WTC11 (cell line): ENCODE measurements around the gene CLN6. TPM values are rescaled to one million over a fixed set of nuclear protein-coding genes. Genes with fewer than 3 reads are reported as not detected.

ENCODE experiments used
- ELF4 ChIP-seq: sonication (generic); formaldehyde crosslinking; IDR thresholded peaks from 2 replicates; pipeline ENCODE4 v1.8.1; 2022; ENCODE audit warnings: low read depth, mild to moderate bottlenecking, moderate library complexity, missing genetic modification reagents
- FOXP1 ChIP-seq: sonication (generic); formaldehyde crosslinking; IDR thresholded peaks from 2 replicates; pipeline ENCODE4 v1.8.0; 2022; ENCODE audit warnings: missing genetic modification reagents, mild to moderate bottlenecking, moderate library complexity, borderline replicate concordance
- HMGA2 ChIP-seq: fragments of 250-450 bp; sonication (Bioruptor Pico); IDR thresholded peaks from 2 replicates; pipeline ENCODE4 v1.4.0; 2021; ENCODE audit warnings: mild to moderate bottlenecking, moderate library complexity
- JUN ChIP-seq: sonication (generic); formaldehyde crosslinking; IDR thresholded peaks from 2 replicates; pipeline ENCODE4 v1.8.0; 2023; ENCODE audit warnings: mild to moderate bottlenecking, missing genetic modification reagents
- KAT7 ChIP-seq: sonication (generic); formaldehyde crosslinking; IDR thresholded peaks from 2 replicates; pipeline ENCODE4 v1.8.1; 2023; ENCODE audit warnings: missing genetic modification reagents, mild to moderate bottlenecking, borderline replicate concordance
- MYBL2 ChIP-seq: sonication (generic); formaldehyde crosslinking; IDR thresholded peaks from 2 replicates; pipeline ENCODE4 v1.8.1; 2023; ENCODE audit warnings: mild to moderate bottlenecking, moderate library complexity, missing genetic modification reagents
- NFE2L1 ChIP-seq: sonication (generic); formaldehyde crosslinking; IDR thresholded peaks from 2 replicates; pipeline ENCODE4 v1.8.1; 2023; ENCODE audit warnings: missing genetic modification reagents
- SMAD3 ChIP-seq: sonication (generic); formaldehyde crosslinking; IDR thresholded peaks from 2 replicates; pipeline ENCODE4 v1.8.0; 2022; ENCODE audit warnings: missing genetic modification reagents, mild to moderate bottlenecking, borderline replicate concordance
- SMAD4 ChIP-seq: sonication (generic); formaldehyde crosslinking; IDR thresholded peaks from 2 replicates; pipeline ENCODE4 v1.8.0; 2022; ENCODE audit warnings: mild to moderate bottlenecking, missing genetic modification reagents
- SP1 ChIP-seq: sonication (generic); formaldehyde crosslinking; conservative IDR thresholded peaks from 2 replicates; pipeline ENCODE4 v1.8.1; 2022; ENCODE audit warnings: missing genetic modification reagents
- ZBTB21 ChIP-seq: sonication (generic); formaldehyde crosslinking; IDR thresholded peaks from 2 replicates; pipeline ENCODE4 v1.8.1; 2023; ENCODE audit warnings: mild to moderate bottlenecking, missing genetic modification reagents, borderline replicate concordance
- ZNF232 ChIP-seq: sonication (generic); formaldehyde crosslinking; IDR thresholded peaks from 2 replicates; pipeline ENCODE4 v1.8.0; 2022; ENCODE audit warnings: mild to moderate bottlenecking, missing genetic modification reagents
- ZNF263 ChIP-seq: sonication (generic); formaldehyde crosslinking; IDR thresholded peaks from 2 replicates; pipeline ENCODE4 v1.8.1; 2022; ENCODE audit warnings: low read depth, mild to moderate bottlenecking, moderate library complexity, missing genetic modification reagents
- total RNA-seq: library from RNA; stranded (reverse); gene quantifications from 3 replicates; pipeline ENCODE4 v1.2.3, GENCODE V29; 2021
- TF ChIP-seq, protein P1 (sequence below): sonication (generic); formaldehyde crosslinking; IDR thresholded peaks from 2 replicates; pipeline ENCODE4 v1.8.0; 2022; ENCODE audit warnings: missing genetic modification reagents
- TF ChIP-seq, protein P2 (sequence below): sonication (generic); formaldehyde crosslinking; IDR thresholded peaks from 2 replicates; pipeline ENCODE4 v1.8.0; 2022; ENCODE audit warnings: mild to moderate bottlenecking, missing genetic modification reagents
- TF ChIP-seq, protein P3 (sequence below): sonication (generic); formaldehyde crosslinking; IDR thresholded peaks from 2 replicates; pipeline ENCODE4 v1.8.0; 2022; ENCODE audit warnings: mild to moderate bottlenecking, missing genetic modification reagents
- TF ChIP-seq, protein P4 (sequence below): fragments of 250-450 bp; sonication (Bioruptor Pico); IDR thresholded peaks from 2 replicates; pipeline ENCODE4 v1.8.0; 2021; ENCODE audit warnings: mild to moderate bottlenecking
- TF ChIP-seq, protein P5 (sequence below): fragments of 250-450 bp; sonication (Bioruptor Pico); IDR thresholded peaks from 2 replicates; pipeline ENCODE4 v1.9.0; 2021; ENCODE audit warnings: mild to moderate bottlenecking, borderline replicate concordance
- TF ChIP-seq, protein P6 (sequence below): fragments of 250-450 bp; sonication (Bioruptor Pico); IDR thresholded peaks from 2 replicates; pipeline ENCODE4 v1.9.0; 2021; ENCODE audit warnings: mild to moderate bottlenecking
- TF ChIP-seq, protein P7 (sequence below): fragments of 250-450 bp; sonication (Bioruptor Pico); IDR thresholded peaks from 2 replicates; pipeline ENCODE4 v2.1.2; 2022; ENCODE audit warnings: mild to moderate bottlenecking, moderate library complexity

Gene CLN6
- total RNA-seq, 1 experiment from 2014 or later, result 50.2 TPM

DNA sequence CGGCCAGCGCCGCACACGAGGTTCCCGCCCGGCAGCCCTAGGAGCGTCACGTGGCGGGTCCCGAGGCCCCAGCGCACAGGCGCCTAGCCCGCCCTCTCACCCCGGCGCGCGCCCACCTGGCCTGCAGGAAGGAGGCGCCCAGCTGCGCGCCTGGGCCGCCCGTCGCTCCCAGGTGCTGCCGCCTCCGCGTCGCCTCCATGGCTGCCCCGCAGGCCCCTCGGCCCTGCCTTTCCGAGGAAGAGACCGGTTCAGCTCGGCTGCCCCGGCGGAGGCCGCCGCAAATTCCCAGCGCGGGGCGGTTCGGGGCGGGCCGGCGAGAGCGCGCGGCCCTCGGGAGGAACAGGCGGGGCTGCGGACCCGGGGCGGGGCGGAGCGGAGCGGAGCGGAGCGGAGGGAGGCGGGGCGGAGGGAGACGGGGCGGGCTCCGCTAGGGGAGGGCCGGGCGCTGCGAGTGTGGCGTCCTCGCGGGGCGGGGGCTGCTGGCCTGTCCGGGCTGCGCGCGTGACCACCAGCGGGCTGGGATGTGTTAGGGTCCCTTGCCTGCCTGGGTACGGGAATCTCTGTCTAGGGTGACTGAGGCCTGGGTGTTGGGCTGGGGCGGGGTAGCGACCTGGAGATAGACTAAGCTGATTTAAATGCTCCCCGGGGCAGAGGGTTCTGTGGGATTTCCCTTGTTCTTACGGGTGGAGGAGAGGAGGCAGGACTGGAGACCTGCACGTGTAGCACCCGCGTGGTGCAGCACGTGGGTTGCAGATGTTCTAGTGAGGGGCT is at the start of gene CLN6 (continued):
- TF ChIP-seq, protein P1, sequence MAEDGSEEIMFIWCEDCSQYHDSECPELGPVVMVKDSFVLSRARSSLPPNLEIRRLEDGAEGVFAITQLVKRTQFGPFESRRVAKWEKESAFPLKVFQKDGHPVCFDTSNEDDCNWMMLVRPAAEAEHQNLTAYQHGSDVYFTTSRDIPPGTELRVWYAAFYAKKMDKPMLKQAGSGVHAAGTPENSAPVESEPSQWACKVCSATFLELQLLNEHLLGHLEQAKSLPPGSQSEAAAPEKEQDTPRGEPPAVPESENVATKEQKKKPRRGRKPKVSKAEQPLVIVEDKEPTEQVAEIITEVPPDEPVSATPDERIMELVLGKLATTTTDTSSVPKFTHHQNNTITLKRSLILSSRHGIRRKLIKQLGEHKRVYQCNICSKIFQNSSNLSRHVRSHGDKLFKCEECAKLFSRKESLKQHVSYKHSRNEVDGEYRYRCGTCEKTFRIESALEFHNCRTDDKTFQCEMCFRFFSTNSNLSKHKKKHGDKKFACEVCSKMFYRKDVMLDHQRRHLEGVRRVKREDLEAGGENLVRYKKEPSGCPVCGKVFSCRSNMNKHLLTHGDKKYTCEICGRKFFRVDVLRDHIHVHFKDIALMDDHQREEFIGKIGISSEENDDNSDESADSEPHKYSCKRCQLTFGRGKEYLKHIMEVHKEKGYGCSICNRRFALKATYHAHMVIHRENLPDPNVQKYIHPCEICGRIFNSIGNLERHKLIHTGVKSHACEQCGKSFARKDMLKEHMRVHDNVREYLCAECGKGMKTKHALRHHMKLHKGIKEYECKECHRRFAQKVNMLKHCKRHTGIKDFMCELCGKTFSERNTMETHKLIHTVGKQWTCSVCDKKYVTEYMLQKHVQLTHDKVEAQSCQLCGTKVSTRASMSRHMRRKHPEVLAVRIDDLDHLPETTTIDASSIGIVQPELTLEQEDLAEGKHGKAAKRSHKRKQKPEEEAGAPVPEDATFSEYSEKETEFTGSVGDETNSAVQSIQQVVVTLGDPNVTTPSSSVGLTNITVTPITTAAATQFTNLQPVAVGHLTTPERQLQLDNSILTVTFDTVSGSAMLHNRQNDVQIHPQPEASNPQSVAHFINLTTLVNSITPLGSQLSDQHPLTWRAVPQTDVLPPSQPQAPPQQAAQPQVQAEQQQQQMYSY (CRISPR knock-in tag), result no peak
- TF ChIP-seq FOXP1 (peak; percentile 94), ZNF232 (CRISPR knock-in tag) (peak; percentile 62; the same call in 1 of the 2 replicates), KAT7 (CRISPR knock-in tag) (no peak), ZBTB21 (no peak), NFE2L1 (CRISPR knock-in tag) (peak; percentile 84; the same call in 1 of the 2 replicates), HMGA2 (CRISPR knock-in tag) (no peak), SMAD4 (no peak), MYBL2 (CRISPR knock-in tag) (0 out of 2 replicates have a peak, but pooled peaks have one; percentile 35), ZNF263 (0 out of 2 replicates have a peak, but pooled peaks have one; percentile 36), SP1 (peak; percentile 72; the same call in 1 of the 2 replicates), ELF4 (0 out of 2 replicates have a peak, but pooled peaks have one; percentile 50), SMAD3 (peak; percentile 76; the same call in 1 of the 2 replicates), JUN (CRISPR knock-in tag) (0 out of 2 replicates have a peak, but pooled peaks have one; percentile 44)
- TF ChIP-seq, protein P2, sequence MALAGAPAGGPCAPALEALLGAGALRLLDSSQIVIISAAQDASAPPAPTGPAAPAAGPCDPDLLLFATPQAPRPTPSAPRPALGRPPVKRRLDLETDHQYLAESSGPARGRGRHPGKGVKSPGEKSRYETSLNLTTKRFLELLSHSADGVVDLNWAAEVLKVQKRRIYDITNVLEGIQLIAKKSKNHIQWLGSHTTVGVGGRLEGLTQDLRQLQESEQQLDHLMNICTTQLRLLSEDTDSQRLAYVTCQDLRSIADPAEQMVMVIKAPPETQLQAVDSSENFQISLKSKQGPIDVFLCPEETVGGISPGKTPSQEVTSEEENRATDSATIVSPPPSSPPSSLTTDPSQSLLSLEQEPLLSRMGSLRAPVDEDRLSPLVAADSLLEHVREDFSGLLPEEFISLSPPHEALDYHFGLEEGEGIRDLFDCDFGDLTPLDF (CRISPR knock-in tag), result no peak
- TF ChIP-seq, protein P3, sequence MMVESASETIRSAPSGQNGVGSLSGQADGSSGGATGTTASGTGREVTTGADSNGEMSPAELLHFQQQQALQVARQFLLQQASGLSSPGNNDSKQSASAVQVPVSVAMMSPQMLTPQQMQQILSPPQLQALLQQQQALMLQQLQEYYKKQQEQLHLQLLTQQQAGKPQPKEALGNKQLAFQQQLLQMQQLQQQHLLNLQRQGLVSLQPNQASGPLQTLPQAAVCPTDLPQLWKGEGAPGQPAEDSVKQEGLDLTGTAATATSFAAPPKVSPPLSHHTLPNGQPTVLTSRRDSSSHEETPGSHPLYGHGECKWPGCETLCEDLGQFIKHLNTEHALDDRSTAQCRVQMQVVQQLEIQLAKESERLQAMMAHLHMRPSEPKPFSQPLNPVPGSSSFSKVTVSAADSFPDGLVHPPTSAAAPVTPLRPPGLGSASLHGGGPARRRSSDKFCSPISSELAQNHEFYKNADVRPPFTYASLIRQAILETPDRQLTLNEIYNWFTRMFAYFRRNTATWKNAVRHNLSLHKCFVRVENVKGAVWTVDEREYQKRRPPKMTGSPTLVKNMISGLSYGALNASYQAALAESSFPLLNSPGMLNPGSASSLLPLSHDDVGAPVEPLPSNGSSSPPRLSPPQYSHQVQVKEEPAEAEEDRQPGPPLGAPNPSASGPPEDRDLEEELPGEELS (CRISPR knock-in tag), result peak; percentile 92
- TF ChIP-seq, protein P4, sequence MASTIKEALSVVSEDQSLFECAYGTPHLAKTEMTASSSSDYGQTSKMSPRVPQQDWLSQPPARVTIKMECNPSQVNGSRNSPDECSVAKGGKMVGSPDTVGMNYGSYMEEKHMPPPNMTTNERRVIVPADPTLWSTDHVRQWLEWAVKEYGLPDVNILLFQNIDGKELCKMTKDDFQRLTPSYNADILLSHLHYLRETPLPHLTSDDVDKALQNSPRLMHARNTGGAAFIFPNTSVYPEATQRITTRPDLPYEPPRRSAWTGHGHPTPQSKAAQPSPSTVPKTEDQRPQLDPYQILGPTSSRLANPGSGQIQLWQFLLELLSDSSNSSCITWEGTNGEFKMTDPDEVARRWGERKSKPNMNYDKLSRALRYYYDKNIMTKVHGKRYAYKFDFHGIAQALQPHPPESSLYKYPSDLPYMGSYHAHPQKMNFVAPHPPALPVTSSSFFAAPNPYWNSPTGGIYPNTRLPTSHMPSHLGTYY (CRISPR knock-in tag), result no peak
- TF ChIP-seq, protein P5, sequence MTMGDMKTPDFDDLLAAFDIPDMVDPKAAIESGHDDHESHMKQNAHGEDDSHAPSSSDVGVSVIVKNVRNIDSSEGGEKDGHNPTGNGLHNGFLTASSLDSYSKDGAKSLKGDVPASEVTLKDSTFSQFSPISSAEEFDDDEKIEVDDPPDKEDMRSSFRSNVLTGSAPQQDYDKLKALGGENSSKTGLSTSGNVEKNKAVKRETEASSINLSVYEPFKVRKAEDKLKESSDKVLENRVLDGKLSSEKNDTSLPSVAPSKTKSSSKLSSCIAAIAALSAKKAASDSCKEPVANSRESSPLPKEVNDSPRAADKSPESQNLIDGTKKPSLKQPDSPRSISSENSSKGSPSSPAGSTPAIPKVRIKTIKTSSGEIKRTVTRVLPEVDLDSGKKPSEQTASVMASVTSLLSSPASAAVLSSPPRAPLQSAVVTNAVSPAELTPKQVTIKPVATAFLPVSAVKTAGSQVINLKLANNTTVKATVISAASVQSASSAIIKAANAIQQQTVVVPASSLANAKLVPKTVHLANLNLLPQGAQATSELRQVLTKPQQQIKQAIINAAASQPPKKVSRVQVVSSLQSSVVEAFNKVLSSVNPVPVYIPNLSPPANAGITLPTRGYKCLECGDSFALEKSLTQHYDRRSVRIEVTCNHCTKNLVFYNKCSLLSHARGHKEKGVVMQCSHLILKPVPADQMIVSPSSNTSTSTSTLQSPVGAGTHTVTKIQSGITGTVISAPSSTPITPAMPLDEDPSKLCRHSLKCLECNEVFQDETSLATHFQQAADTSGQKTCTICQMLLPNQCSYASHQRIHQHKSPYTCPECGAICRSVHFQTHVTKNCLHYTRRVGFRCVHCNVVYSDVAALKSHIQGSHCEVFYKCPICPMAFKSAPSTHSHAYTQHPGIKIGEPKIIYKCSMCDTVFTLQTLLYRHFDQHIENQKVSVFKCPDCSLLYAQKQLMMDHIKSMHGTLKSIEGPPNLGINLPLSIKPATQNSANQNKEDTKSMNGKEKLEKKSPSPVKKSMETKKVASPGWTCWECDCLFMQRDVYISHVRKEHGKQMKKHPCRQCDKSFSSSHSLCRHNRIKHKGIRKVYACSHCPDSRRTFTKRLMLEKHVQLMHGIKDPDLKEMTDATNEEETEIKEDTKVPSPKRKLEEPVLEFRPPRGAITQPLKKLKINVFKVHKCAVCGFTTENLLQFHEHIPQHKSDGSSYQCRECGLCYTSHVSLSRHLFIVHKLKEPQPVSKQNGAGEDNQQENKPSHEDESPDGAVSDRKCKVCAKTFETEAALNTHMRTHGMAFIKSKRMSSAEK, result no peak
- TF ChIP-seq, protein P6, sequence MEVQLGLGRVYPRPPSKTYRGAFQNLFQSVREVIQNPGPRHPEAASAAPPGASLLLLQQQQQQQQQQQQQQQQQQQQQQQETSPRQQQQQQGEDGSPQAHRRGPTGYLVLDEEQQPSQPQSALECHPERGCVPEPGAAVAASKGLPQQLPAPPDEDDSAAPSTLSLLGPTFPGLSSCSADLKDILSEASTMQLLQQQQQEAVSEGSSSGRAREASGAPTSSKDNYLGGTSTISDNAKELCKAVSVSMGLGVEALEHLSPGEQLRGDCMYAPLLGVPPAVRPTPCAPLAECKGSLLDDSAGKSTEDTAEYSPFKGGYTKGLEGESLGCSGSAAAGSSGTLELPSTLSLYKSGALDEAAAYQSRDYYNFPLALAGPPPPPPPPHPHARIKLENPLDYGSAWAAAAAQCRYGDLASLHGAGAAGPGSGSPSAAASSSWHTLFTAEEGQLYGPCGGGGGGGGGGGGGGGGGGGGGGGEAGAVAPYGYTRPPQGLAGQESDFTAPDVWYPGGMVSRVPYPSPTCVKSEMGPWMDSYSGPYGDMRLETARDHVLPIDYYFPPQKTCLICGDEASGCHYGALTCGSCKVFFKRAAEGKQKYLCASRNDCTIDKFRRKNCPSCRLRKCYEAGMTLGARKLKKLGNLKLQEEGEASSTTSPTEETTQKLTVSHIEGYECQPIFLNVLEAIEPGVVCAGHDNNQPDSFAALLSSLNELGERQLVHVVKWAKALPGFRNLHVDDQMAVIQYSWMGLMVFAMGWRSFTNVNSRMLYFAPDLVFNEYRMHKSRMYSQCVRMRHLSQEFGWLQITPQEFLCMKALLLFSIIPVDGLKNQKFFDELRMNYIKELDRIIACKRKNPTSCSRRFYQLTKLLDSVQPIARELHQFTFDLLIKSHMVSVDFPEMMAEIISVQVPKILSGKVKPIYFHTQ (CRISPR knock-in tag), result no peak
- TF ChIP-seq, protein P7, sequence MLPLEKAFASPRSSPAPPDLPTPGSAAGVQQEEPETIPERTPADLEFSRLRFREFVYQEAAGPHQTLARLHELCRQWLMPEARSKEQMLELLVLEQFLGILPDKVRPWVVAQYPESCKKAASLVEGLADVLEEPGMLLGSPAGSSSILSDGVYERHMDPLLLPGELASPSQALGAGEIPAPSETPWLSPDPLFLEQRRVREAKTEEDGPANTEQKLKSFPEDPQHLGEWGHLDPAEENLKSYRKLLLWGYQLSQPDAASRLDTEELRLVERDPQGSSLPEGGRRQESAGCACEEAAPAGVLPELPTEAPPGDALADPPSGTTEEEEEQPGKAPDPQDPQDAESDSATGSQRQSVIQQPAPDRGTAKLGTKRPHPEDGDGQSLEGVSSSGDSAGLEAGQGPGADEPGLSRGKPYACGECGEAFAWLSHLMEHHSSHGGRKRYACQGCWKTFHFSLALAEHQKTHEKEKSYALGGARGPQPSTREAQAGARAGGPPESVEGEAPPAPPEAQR (CRISPR knock-in tag), result no peak
